NCI-H2227 (cell line): ENCODE data around the gene REX1BD.
"Not testable (repeated sequence)": the region's sequence is repeated elsewhere in the genome, so short reads cannot be mapped to it uniquely, and the experiment has no call there.

ENCODE experiments used
- DNase-seq: peaks from one replicate; lab custom pipeline; 2025; ENCODE audit not compliant: unreplicated experiment; lab: John Stamatoyannopoulos, UW

REX1BD gene

DNA sequence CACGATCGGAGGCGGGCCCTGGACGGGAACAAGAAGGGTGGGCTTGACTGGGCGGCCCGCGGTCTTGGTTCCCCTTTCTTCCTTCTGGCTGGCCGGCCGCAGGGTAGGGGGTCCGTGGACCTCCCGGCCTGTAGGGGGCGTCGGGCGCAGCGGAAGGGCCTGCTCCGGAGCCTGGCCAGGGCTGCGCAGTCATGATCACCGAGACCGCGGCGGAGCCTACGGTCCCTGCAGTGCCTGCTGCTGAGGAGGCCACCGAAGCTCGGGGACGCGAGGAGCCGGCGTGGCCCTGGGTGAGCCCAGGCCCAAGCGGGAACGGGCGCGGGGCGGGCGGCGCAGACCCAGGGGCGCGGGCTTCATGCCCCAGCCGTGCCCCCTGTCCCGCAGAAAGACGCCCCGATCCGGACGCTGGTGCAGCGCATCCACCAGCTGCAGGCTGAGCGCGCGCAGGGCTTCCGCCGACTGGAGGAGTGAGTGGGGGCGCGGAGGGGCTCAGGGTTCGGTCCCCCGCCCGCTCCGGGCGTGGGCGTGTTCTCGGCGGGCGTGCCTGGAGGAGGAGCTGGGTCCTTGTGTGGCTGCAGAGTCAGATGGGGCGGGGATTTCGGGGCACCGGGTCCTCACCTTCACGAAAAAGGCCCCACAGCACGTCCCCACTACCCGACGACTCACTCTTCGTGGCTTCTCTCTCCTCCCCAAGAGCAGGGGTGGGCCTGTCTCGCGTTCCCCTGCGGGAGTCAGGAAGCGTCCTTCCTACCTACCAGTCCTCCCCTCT lies at the start of gene REX1BD:
Gene REX1BD, plus strand, starts transcription at position 188 of the 769 bp plus-strand sequence. Its CDS starts 4 bp downstream, at position 192.
- peak; percentile 87 for DNase-seq

DNA sequence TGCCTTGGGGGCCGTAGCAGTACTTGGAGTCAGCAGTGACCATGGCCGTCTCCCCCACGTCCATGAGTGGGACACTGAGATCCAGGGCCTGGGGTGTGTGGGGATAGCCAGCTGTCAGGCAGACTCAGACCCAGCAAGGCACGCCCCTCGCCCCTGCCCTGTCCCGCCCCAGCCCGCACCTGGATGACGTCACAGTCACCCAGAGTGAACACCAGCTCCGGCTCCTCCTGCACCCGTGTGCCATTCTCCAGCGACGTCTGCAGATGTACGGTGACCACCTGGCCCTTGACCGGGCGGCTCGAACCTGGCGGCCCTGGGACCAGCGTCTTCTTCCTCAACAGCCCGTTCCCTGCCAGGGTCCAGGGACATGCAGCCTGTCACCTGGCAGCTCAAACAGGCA lies 49.2 kb upstream of the REX1BD start:
- no peak for DNase-seq

GRCh38 chr19:18540200-18540599 lies 48.4 kb upstream of the REX1BD start:
- DNase-seq = not testable (repeated sequence)

DNA sequence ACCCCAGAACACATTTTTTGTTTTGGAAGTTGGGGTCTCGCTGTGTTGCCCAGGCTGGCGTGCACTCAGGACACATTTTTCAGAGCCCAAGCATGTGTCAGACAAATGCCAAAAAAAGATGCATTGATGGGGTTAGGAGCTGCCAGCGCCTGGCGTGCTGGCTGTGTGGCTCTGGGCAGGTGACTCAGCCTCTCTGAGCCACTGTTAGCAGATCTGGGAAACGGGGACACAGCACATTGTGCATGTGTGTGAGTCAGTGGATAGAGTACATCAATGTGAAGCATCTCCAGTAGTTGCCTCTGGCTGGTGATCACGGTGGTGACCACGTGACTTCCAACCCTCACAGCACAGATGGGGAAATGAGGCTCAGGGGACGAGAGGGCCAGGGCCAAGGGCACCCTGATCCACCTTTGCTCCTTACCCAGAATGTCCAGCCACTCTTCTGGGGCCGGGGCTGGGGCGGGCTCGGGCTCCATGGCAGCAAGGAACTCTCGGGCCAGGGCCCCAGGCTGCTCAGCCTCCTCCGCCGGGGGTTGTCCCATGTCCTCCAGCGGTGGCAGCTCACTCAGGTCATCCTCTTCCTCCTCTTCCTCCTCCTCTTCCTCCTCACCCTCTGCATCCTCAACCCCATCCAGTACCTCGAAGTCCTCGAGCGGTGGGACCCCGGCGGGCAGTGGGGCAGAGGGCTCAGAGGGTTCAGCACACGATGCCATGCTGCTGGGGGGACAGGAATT lies 47.2 kb upstream of the REX1BD start:
- DNase-seq = no peak

DNA sequence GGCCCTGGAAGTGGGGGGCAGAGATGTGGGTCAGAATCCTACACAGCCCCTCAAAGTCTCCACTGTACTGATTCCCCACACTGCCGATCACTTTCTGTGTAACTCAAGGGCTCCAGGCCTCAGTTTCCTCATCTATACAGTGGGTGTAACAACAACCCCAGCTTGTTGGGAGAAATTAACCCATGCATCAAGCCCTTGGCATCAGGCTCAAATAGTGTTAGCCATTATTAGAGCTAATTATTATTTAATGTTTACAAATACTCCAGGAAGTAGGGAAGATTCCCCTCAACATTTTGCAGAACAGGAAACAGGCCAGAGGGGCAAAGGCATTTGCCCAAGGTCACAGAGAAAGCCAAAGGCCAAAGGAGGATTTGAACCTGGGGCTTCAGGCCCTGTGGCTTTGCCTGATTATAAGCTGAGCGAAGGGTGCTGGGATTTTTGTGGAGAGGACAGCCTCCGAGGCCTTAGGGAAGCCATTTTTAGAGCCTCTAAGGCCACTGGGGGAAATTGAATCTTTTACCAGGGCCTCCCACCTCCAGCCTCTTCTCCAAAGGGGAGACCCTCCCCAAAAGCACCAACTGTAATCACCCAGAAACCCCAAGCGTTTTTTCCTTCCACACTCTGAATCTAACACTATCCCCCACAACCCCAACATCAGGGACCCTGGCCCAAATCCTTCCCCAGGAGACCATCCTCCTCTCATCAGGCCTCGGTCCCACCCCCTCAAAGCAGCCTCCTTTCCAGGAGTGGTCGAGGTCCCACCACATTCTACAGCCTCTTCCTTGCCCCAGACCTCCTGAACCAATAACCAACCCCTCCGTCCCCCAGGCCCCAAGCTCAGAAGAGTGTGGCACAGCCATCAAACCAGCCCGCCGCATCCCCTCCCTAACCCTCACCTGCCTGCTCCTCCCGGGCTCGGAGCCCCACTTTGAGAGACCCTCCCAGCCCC lies 46.3 kb upstream of the REX1BD start:
- no peak for DNase-seq

- peak; percentile 90 for DNase-seq
These were observed 45.4 kb upstream of the REX1BD start, which contains the start of gene FKBP8 for GRCh38 chr19:18542941-18543813. Gene FKBP8, minus strand, starts transcription at chr19:18543573. Its CDS starts 1,603 bp downstream, at chr19:18541970.

GRCh38 chr19:18543814-18544475 lies 44.7 kb upstream of the REX1BD start:
- peak; percentile 51 for DNase-seq

GRCh38 chr19:18551631-18552030 lies 37.0 kb upstream of the REX1BD start:
- no peak for DNase-seq

DNA sequence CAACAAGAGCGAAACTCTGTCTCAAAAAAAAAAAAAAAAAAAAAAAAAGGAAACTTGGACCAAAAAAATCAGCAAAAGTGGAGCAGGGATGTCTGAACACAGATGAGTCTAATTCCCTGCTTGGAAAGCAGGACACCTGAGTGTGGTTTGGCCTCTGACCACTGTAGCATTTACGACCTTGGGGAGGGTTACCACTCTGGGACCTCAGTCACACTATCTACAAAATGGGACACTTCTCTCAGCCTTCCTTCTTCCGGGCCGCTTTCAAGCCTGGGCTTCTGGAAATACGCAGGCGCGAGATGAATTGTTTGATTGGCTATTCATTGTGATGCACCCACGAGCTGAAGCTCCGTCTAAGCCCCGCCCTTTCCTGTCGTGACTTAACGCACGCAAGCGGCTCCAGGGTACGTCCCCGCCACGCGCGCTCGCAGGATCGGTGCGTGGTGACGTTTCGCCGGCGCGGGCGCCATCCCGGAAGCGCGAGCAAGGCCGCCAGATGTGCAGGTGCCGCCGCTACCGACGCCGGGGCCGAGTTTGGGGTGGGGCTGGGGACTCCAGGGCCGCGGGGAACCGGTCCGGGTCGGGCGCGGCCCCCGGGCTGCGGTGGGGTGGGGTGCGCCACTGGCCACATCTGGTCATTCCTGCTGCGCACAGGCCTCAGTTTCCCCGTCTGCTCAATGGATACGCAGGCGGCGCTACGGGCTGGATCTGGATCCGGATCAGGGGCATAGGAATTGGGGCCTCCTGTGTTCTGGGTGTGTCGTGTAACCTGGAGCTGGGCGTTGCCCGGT lies 31.0 kb upstream of the REX1BD start, which contains the start of gene KXD1:
Gene KXD1, plus strand, starts transcription at position 460 of the 791 bp plus-strand sequence. CDS start 4,187 bp downstream, outside the sequence.
- peak; percentile 96 for DNase-seq

- no peak for DNase-seq
These were observed 30.4 kb upstream of the REX1BD start for GRCh38 chr19:18558202-18558555.

- no peak for DNase-seq
These were observed 30.0 kb upstream of the REX1BD start for GRCh38 chr19:18558604-18559003.

DNA sequence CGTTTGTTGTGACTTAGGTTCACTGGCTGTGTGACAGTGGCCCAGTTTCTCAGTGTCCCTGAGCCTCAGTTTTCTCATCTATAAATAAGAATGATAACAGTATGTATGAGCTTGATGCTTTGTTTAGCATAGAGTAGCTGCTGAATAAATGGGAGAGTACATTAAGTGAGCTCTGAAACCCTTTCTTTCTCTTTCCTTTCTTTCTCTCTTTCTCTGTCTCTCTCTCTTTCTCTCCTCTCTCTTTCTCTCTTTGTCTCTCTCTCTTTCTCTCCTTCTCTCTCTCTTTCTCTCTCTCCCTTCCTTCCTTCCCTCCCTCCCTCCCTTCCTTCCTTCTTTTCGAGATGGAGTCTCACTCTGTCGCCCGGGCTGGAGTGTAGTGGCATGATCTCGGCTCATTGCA lies 28.9 kb upstream of the REX1BD start:
- DNase-seq = no peak

GRCh38 chr19:18562086-18562485 lies 26.5 kb upstream of the REX1BD start:
- DNase-seq = no peak

DNA sequence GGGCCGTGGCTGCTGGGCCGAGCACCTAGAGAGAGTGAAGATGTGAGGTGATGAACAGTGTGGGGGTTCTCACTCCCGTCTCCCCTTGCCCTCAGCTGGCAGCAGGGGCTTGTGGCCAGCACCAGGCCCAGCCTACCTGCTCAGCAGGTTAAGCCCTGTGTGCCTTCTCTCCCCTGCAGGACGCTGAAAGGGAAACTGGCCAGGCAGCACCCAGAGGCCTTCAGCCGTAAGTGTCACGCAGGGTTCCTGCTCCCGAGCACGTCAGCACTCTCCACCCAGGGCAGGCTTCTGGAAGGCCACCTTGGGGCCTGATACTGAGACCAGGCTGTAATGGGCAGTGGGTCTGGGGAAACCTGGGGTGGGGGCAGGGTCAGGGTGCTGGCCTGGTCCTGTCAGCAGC lies 21.6 kb upstream of the REX1BD start:
- no peak for DNase-seq

GRCh38 chr19:18568367-18568766 lies 20.2 kb upstream of the REX1BD start:
- DNase-seq = no peak

GRCh38 chr19:18571564-18572344 lies 16.8 kb upstream of the REX1BD start, which contains the start of gene UBA52:
Gene UBA52, plus strand, starts transcription at chr19:18571857. Its CDS starts 1,444 bp downstream, at chr19:18573301.
- DNase-seq = peak; percentile 98

DNA sequence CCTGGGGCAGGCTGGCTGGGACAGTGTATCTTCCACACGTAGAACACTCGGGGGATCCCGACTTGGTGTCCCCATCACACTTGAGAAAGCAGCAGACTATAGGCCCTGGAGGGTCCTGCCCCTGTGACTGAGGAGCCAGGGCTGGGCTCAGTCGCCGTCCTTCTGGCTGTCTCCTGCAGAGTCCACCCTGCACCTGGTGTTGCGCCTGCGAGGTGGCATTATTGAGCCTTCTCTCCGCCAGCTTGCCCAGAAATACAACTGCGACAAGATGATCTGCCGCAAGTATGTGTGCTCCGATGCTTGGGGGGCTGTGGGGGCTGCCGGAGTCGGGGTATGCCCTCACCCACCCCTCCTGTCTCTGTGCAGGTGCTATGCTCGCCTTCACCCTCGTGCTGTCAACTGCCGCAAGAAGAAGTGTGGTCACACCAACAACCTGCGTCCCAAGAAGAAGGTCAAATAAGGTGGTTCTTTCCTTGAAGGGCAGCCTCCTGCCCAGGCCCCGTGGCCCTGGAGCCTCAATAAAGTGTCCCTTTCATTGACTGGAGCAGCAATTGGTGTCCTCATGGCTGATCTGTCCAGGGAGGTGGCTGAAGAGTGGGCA lies 13.8 kb upstream of the REX1BD start:
- no peak for DNase-seq
